GM23338 (cell line): ENCODE data around the gene GRID1. TPM values are rescaled to one million over a fixed set of nuclear protein-coding genes. Genes with fewer than 3 reads are reported as not detected.

Source experiments
- ATAC-seq: fragments of 200-7000 bp; cut with Tn5 transposase; 3 replicates; pipeline ENCODE4 v1.9.1; 2020
- DNase-seq: peaks from one replicate; pipeline ENCODE4 v3.0.0-alpha.2; 2015; ENCODE audit warnings: low spot score
- H2AFZ ChIP-seq: fragments of 200-600 bp; sonication (generic); 2 replicates; pipeline ENCODE4 v1.8.0; 2016; ENCODE audit warnings: antibody characterized with exemption, mild to moderate bottlenecking, moderate library complexity
- H3F3A ChIP-seq: fragments of 200-600 bp; sonication (generic); replicated peaks from 2 replicates; pipeline ENCODE4 v1.8.0; 2017; ENCODE audit warnings: antibody characterized with exemption, mixed run types, low read depth
- H3K27ac ChIP-seq: fragments of 200-600 bp; sonication (generic); 2 replicates; pipeline ENCODE4 v1.6.1; 2016; ENCODE audit warnings: low read depth
- H3K27me3 ChIP-seq: fragments of 200-600 bp; sonication (generic); 2 replicates; pipeline ENCODE4 v1.8.0; 2016; ENCODE audit warnings: mild to moderate bottlenecking, mixed run types, moderate library complexity; ENCODE audit not compliant: insufficient read depth
- H3K36me3 ChIP-seq: fragments of 200-600 bp; sonication (generic); 2 replicates; pipeline ENCODE4 v1.8.0; 2016; ENCODE audit warnings: mild to moderate bottlenecking; ENCODE audit not compliant: insufficient read depth
- H3K4me1 ChIP-seq: fragments of 200-600 bp; sonication (generic); 2 replicates; pipeline ENCODE4 v1.8.0; 2016; ENCODE audit warnings: mild to moderate bottlenecking, moderate library complexity; ENCODE audit not compliant: insufficient read depth
- H3K4me2 ChIP-seq: fragments of 200-600 bp; sonication (generic); 2 replicates; pipeline ENCODE4 v1.7.1; 2017; ENCODE audit warnings: mixed run types
- H3K4me3 ChIP-seq: fragments of 200-600 bp; sonication (generic); 2 replicates; pipeline ENCODE4 v1.6.1; 2016; ENCODE audit warnings: mixed run types
- H3K79me2 ChIP-seq: fragments of 200-600 bp; sonication (generic); replicated peaks from 2 replicates; pipeline ENCODE4 v1.8.0; 2017; ENCODE audit warnings: mild to moderate bottlenecking; ENCODE audit not compliant: insufficient read depth
- H3K9me2 ChIP-seq: fragments of 200-600 bp; sonication (generic); 2 replicates; pipeline ENCODE4 v1.8.0; 2017; ENCODE audit not compliant: insufficient read depth
- H4K20me1 ChIP-seq: fragments of 200-600 bp; sonication (generic); replicated peaks from 2 replicates; pipeline ENCODE4 v1.8.0; 2017; ENCODE audit warnings: mild to moderate bottlenecking; ENCODE audit not compliant: insufficient read depth
- H3K27ac Mint-ChIP-seq: 2 replicates; pipeline ENCODE4 v1.8.0; 2020; ENCODE audit warnings: inconsistent platforms, mild to moderate bottlenecking, moderate library complexity, mixed read lengths
- H3K27me3 Mint-ChIP-seq: 3 replicates; pipeline ENCODE4 v1.8.0; 2022; ENCODE audit warnings: low read depth, mild to moderate bottlenecking, moderate library complexity, mixed read lengths, inconsistent platforms; ENCODE audit not compliant: insufficient read depth, poor library complexity
- H3K36me3 Mint-ChIP-seq: 3 replicates; pipeline ENCODE4 v1.8.0; 2021; ENCODE audit warnings: low read depth, mild to moderate bottlenecking, inconsistent platforms, moderate library complexity, mixed read lengths
- H3K4me1 Mint-ChIP-seq: 3 replicates; pipeline ENCODE4 v1.8.0; 2020; ENCODE audit warnings: mild to moderate bottlenecking, inconsistent platforms, mixed read lengths
- H3K4me3 Mint-ChIP-seq: 3 replicates; pipeline ENCODE4 v1.8.0; 2021; ENCODE audit warnings: moderate library complexity, mild to moderate bottlenecking, inconsistent platforms, mixed read lengths
- H3K9me3 Mint-ChIP-seq: 3 replicates; pipeline ENCODE4 v1.8.0; 2020; ENCODE audit warnings: moderate library complexity, mild to moderate bottlenecking, inconsistent platforms, mixed read lengths
- CREB1 ChIP-seq: fragments of 250-450 bp; sonication (Bioruptor Pico); IDR thresholded peaks from 2 replicates; pipeline ENCODE4 v1.5.0; 2020; ENCODE audit warnings: low read depth, mild to moderate bottlenecking, moderate library complexity
- CTCF ChIP-seq, 2 experiments: fragments of 200-600 bp in 1 of 2; sonication (generic) in 1 of 2; conservative IDR thresholded peaks; 2 replicates each; pipeline versions ENCODE4 v1.5.1 to v1.6.1; 2016 to 2017; ENCODE audit warnings: antibody characterized with exemption in 2 of 2, low read depth in 2 of 2, mild to moderate bottlenecking in 2 of 2, moderate library complexity in 1 of 2
- ETS1 ChIP-seq: IDR thresholded peaks from 2 replicates; pipeline ENCODE4 v1.6.1; 2016; ENCODE audit warnings: antibody characterized with exemption
- EZH2 ChIP-seq: fragments of 200-600 bp; sonication (generic); IDR thresholded peaks from one replicate; pipeline ENCODE4 v1.8.0; 2017; ENCODE audit warnings: antibody characterized with exemption, mild to moderate bottlenecking, low read depth; ENCODE audit not compliant: unreplicated experiment
- EZH2phosphoT487 ChIP-seq: fragments of 200-600 bp; sonication (generic); IDR thresholded peaks from one replicate; pipeline ENCODE4 v1.8.1; 2018; ENCODE audit warnings: antibody characterized with exemption; ENCODE audit not compliant: unreplicated experiment
- JUNB ChIP-seq: IDR thresholded peaks from one replicate; pipeline ENCODE4 v1.6.1; 2016; ENCODE audit warnings: antibody characterized with exemption; ENCODE audit not compliant: unreplicated experiment
- NANOG ChIP-seq: IDR thresholded peaks from 2 replicates; pipeline ENCODE4 v1.6.1; 2016; ENCODE audit warnings: antibody characterized with exemption, borderline replicate concordance
- POLR2AphosphoS5 ChIP-seq: IDR thresholded peaks from 2 replicates; pipeline ENCODE4 v1.6.1; 2016; ENCODE audit warnings: antibody characterized with exemption, low read depth
- REST ChIP-seq: IDR thresholded peaks from one replicate; pipeline ENCODE4 v1.6.1; 2018; ENCODE audit warnings: antibody characterized with exemption; ENCODE audit not compliant: unreplicated experiment
- STAT1 ChIP-seq: IDR thresholded peaks from one replicate; pipeline ENCODE4 v1.6.1; 2016; ENCODE audit warnings: antibody characterized with exemption; ENCODE audit not compliant: unreplicated experiment
- ZNF114 ChIP-seq: fragments of 250-450 bp; sonication (Bioruptor Pico); IDR thresholded peaks from 2 replicates; pipeline ENCODE4 v1.5.0; 2020; ENCODE audit warnings: mild to moderate bottlenecking, moderate library complexity
- ZNF331 ChIP-seq: fragments of 250-450 bp; sonication (Bioruptor Pico); IDR thresholded peaks from 2 replicates; pipeline ENCODE4 v1.5.0; 2020; ENCODE audit warnings: low read depth, mild to moderate bottlenecking, moderate library complexity
- polyA plus RNA-seq: library from polyadenylated mRNA; unstranded; fragments of >200 nt; fragmentation: Nextera tagmentation; extraction: Ambion mirVana; gene quantifications from 2 replicates; pipeline ENCODE4 v1.2.1, GENCODE V29; 2016
- total RNA-seq: library from RNA; depleted of rRNA; stranded (reverse); fragments of >200 nt; shearing (Covaris generic); gene quantifications from 2 replicates; pipeline ENCODE4 v1.2.3, GENCODE V29; 2014

The GRID1 gene
- total and polyA plus RNA-seq, 2 experiments from 2014 or later, result 0.14 to 0.15 TPM

GRCh38 chr10:86063341-86063740 is 303.3 kb downstream of the GRID1 start (continued):
- TF ChIP-seq JUNB (no peak), EZH2 (no peak), CREB1 (CRISPR knock-in tag) (no peak), POLR2AphosphoS5 (no peak), ZNF331 (CRISPR knock-in tag) (no peak), EZH2phosphoT487 (no peak), STAT1 (no peak)

GRCh38 chr10:86062647-86063145 is 303.9 kb downstream of the GRID1 start:
- Histone ChIP-seq H3K4me2 (no peak overlapping the region), H3K4me1 (no peaks in the 10 kb centered on the region), H3K4me3 (no peak overlapping the region), H4K20me1 (no peaks in the 10 kb centered on the region), H3K27ac (no peak overlapping the region), H3K36me3 (no peaks in the 10 kb centered on the region), H3K9me2 (no peaks in the 10 kb centered on the region), H3K79me2 (no peaks in the 10 kb centered on the region), H2AFZ (no peak overlapping the region), H3K27me3 (no peaks in the 10 kb centered on the region), H3F3A (no peaks in the 10 kb centered on the region)
- peaks cover 2% of the 10 kb centered on the region for H3K27me3 Mint-ChIP-seq
- H3K4me3 Mint-ChIP-seq, result no peak overlapping the region
- 0 out of 3 replicates have a peak, but pooled peaks cover under 1% of the 10 kb centered on the region for H3K36me3 Mint-ChIP-seq
- ATAC-seq, result no peak
- H3K9me3 Mint-ChIP-seq, result peaks cover 67% of the 10 kb centered on the region
- no peak overlapping the region for H3K27ac Mint-ChIP-seq
- TF ChIP-seq ETS1 (no peak), ZNF114 (no peak)
- H3K4me1 Mint-ChIP-seq, result peaks cover 2% of the 10 kb centered on the region; the same call in 2 of the 3 replicates
- DNase-seq, result no peak

GRCh38 chr10:86062198-86062550 is 304.4 kb downstream of the GRID1 start:
- no peak overlapping the region for H3K27ac Mint-ChIP-seq
- ATAC-seq (no peak), DNase-seq (no peak)
- H3K9me3 Mint-ChIP-seq, result peaks cover 70% of the 10 kb centered on the region
- no peaks in the 10 kb centered on the region for H3F3A ChIP-seq
- no peak overlapping the region for H3K27ac ChIP-seq
- no peaks in the 10 kb centered on the region for H4K20me1 ChIP-seq
- peaks cover 2% of the 10 kb centered on the region; the same call in 2 of the 3 replicates for H3K4me1 Mint-ChIP-seq
- no peaks in the 10 kb centered on the region for H3K36me3 ChIP-seq
- H3K4me3 Mint-ChIP-seq, result no peak overlapping the region
- H3K9me2 ChIP-seq, result no peaks in the 10 kb centered on the region
- H3K79me2 ChIP-seq, result no peaks in the 10 kb centered on the region
- H3K4me2 ChIP-seq, result no peak overlapping the region
- peaks cover 5% of the 10 kb centered on the region; the same call in 2 of the 3 replicates for H3K36me3 Mint-ChIP-seq
- H2AFZ ChIP-seq, result no peak overlapping the region
- H3K4me3 ChIP-seq, result no peak overlapping the region
- no peaks in the 10 kb centered on the region for H3K4me1 ChIP-seq
- H3K27me3 ChIP-seq, result no peaks in the 10 kb centered on the region
- H3K27me3 Mint-ChIP-seq, result peaks cover 2% of the 10 kb centered on the region
- no peak for TF ChIP-seq CTCF (conservative IDR thresholded peaks at IDR 0.05; ENCODE audit: low read depth in 2 of 2)
- no peak for TF ChIP-seq ZNF114
- no peak for TF ChIP-seq ZNF331 (CRISPR knock-in tag)
- no peak for TF ChIP-seq POLR2AphosphoS5
- TF ChIP-seq REST, result no peak
- no peak for TF ChIP-seq NANOG
- TF ChIP-seq JUNB, result no peak
- no peak for TF ChIP-seq EZH2
- no peak for TF ChIP-seq ETS1
- no peak for TF ChIP-seq EZH2phosphoT487
- no peak for TF ChIP-seq STAT1
